Measurements from ENCODE around the gene TMED10.

GRCh38 chr14:75128596-75128990 lies 47.8 kb downstream of the TMED10 start:
- TF ChIP-seq CTCF (IDR thresholded peaks at IDR 0.05) (no peak), POLR2A (IDR thresholded peaks at IDR 0.05) (no peak)

All from right lobe of liver (tissue), 4 donors.